SU-DHL-6 (cell line): ENCODE measurements around the gene STAG2.

Experiments used
- H2AFZ ChIP-seq: fragments of 200-600 bp; sonication (generic); 2 replicates; pipeline ENCODE4 v1.6.1; 2014; ENCODE audit warnings: low read depth, mild to moderate bottlenecking, moderate library complexity, mixed read lengths, antibody characterized with exemption, low read length; ENCODE audit not compliant: severe bottlenecking
- H3F3A ChIP-seq: fragments of 200-600 bp; shearing (Covaris generic); 2 replicates; pipeline ENCODE4 v1.6.0; 2016; ENCODE audit warnings: antibody characterized with exemption, mild to moderate bottlenecking; ENCODE audit not compliant: insufficient read depth
- H3K27ac ChIP-seq: fragments of 200-600 bp; sonication (generic); 2 replicates; pipeline ENCODE4 v1.5.1; 2016; ENCODE audit warnings: low read depth, mild to moderate bottlenecking, low read length, moderate library complexity, mixed read lengths
- H3K27me3 ChIP-seq: fragments of 200-600 bp; sonication (generic), shearing (Covaris generic); 2 replicates; pipeline ENCODE4 v1.6.0; 2014; ENCODE audit warnings: mild to moderate bottlenecking, low read length
- H3K36me3 ChIP-seq: fragments of 200-600 bp; sonication (generic); 2 replicates; pipeline ENCODE4 v1.6.1; 2014; ENCODE audit warnings: mild to moderate bottlenecking, low read length, mixed read lengths
- H3K4me2 ChIP-seq: fragments of 300-600, 200-600 bp; shearing (Covaris generic), sonication (generic); 2 replicates; pipeline ENCODE4 v1.6.0; 2014; ENCODE audit warnings: low read length, low read depth, mild to moderate bottlenecking; ENCODE audit not compliant: poor library complexity, severe bottlenecking
- H3K4me3 ChIP-seq: fragments of 200-600 bp; sonication (generic); 2 replicates; pipeline ENCODE4 v1.5.1; 2014; ENCODE audit warnings: antibody characterized with exemption, low read length, mild to moderate bottlenecking, mixed read lengths; ENCODE audit not compliant: insufficient read depth, poor library complexity, severe bottlenecking
- H3K79me2 ChIP-seq: fragments of 200-600 bp; sonication (generic); 2 replicates; pipeline ENCODE4 v1.6.1; 2014; ENCODE audit warnings: mild to moderate bottlenecking, low read length, moderate library complexity; ENCODE audit not compliant: insufficient read depth
- H3K9ac ChIP-seq: fragments of 200-600 bp; sonication (generic); 2 replicates; pipeline ENCODE4 v1.7.0; 2014; ENCODE audit warnings: mild to moderate bottlenecking, low read length
- H3K9me2 ChIP-seq: fragments of 200-600 bp; sonication (generic); replicated peaks from 2 replicates; pipeline ENCODE4 v1.6.1; 2014; ENCODE audit warnings: low read length; ENCODE audit not compliant: insufficient read depth
- H3K9me3 ChIP-seq: fragments of 200-600 bp; sonication (generic); 2 replicates; pipeline ENCODE4 v1.6.1; 2014; ENCODE audit warnings: low read length, mixed read lengths; ENCODE audit not compliant: insufficient read depth
- H4K20me1 ChIP-seq: fragments of 200-600 bp; sonication (generic); 2 replicates; pipeline ENCODE4 v1.6.1; 2014; ENCODE audit warnings: low read depth, mild to moderate bottlenecking, antibody characterized with exemption, low read length, moderate library complexity, mixed read lengths
- EZH2phosphoT487 ChIP-seq: fragments of 200-600 bp; sonication (generic), shearing (Covaris generic); conservative IDR thresholded peaks from 2 replicates; pipeline ENCODE4 v1.6.1; 2018; ENCODE audit warnings: mild to moderate bottlenecking, antibody characterized with exemption, low read length, moderate library complexity, mixed read lengths
- TF ChIP-seq, protein P1 (sequence below): fragments of 200-600 bp; sonication (generic); IDR thresholded peaks from one replicate; pipeline ENCODE4 v1.5.1; 2017; ENCODE audit warnings: antibody characterized with exemption, mild to moderate bottlenecking, low read length, moderate library complexity; ENCODE audit not compliant: insufficient read depth, poor library complexity, severe bottlenecking

Gene STAG2

DNA sequence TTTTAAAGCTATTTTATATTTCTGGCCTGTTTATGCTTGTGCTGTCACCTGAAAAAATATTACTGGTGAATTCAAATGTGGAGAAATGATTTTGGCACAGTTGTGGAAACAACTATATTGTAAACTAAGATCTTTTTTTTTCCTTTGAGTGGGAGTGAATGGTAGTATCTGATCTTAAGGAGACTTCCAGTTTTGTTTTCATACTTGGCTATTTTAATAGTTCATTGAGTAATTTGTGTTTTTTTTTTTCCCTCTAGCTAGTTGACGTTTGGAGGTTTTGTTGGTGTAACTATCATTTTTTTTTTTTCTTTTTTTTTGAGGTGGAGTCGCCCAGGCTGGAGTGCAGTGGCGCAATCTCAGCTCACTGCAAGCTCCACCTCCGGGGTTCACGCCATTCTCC lies 10.5 kb downstream of the STAG2 start:
- no peaks in the 10 kb centered on the region for H3K9me2 ChIP-seq
- 0 out of 2 replicates have a peak, but pooled peaks cover 4% of the 10 kb centered on the region for H3F3A ChIP-seq
- no peak overlapping the region for H3K9ac ChIP-seq
- H3K27ac ChIP-seq: no peak overlapping the region
- H3K79me2 ChIP-seq: peaks cover 97% of the 10 kb centered on the region
- H3K4me2 ChIP-seq: no peak overlapping the region
- H3K36me3 ChIP-seq: no peaks in the 10 kb centered on the region
- H3K4me3 ChIP-seq: no peak overlapping the region
- no peaks in the 10 kb centered on the region for H3K27me3 ChIP-seq
- no peak overlapping the region for H2AFZ ChIP-seq
- H4K20me1 ChIP-seq: peaks cover 8% of the 10 kb centered on the region; the same call in 1 of the 2 replicates
- H3K9me3 ChIP-seq: no peaks in the 10 kb centered on the region
- TF ChIP-seq, protein P1, sequence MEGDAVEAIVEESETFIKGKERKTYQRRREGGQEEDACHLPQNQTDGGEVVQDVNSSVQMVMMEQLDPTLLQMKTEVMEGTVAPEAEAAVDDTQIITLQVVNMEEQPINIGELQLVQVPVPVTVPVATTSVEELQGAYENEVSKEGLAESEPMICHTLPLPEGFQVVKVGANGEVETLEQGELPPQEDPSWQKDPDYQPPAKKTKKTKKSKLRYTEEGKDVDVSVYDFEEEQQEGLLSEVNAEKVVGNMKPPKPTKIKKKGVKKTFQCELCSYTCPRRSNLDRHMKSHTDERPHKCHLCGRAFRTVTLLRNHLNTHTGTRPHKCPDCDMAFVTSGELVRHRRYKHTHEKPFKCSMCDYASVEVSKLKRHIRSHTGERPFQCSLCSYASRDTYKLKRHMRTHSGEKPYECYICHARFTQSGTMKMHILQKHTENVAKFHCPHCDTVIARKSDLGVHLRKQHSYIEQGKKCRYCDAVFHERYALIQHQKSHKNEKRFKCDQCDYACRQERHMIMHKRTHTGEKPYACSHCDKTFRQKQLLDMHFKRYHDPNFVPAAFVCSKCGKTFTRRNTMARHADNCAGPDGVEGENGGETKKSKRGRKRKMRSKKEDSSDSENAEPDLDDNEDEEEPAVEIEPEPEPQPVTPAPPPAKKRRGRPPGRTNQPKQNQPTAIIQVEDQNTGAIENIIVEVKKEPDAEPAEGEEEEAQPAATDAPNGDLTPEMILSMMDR: no peak
- no peak for TF ChIP-seq EZH2phosphoT487

GRCh38 chrX:123973921-123974320 lies 12.4 kb downstream of the STAG2 start:
- Histone ChIP-seq H3K79me2 (peaks cover 97% of the 10 kb centered on the region), H3K9ac (no peak overlapping the region), H2AFZ (no peak overlapping the region), H3K9me2 (no peaks in the 10 kb centered on the region), H3F3A (0 out of 2 replicates have a peak, but pooled peaks cover 4% of the 10 kb centered on the region), H3K27me3 (no peaks in the 10 kb centered on the region), H4K20me1 (peaks cover 9% of the 10 kb centered on the region; the same call in 1 of the 2 replicates), H3K4me2 (no peak overlapping the region), H3K27ac (no peak overlapping the region), H3K36me3 (no peaks in the 10 kb centered on the region), H3K9me3 (no peaks in the 10 kb centered on the region), H3K4me3 (no peak overlapping the region)
- no peak for TF ChIP-seq EZH2phosphoT487
- TF ChIP-seq, protein P1: no peak

DNA sequence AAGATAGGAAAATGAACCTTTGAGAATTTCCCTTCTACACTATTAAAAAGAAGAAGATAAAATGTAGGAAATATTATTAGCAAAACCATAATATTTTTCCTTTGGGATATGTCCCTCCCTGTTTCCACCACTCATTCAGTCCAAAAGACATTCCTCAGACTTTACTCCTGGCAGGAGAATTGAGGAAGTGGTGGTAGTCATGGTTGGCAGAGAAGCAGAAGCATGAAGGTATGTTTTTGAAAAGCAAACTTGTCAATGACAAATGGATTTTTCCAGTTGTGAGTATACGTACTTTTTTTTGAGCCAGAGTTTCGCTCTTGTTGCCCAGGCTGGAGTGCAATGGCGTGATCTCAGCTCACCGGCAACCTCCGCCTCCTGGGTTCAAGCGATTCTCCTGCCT lies 13.7 kb downstream of the STAG2 start:
- no peak for TF ChIP-seq EZH2phosphoT487
- TF ChIP-seq, protein P1: no peak
- Histone ChIP-seq H3K9me3 (no peaks in the 10 kb centered on the region), H3F3A (0 out of 2 replicates have a peak, but pooled peaks cover 4% of the 10 kb centered on the region), H4K20me1 (peaks cover 10% of the 10 kb centered on the region; the same call in 1 of the 2 replicates), H2AFZ (no peak overlapping the region), H3K9me2 (no peaks in the 10 kb centered on the region), H3K9ac (no peak overlapping the region), H3K27ac (no peak overlapping the region), H3K79me2 (peaks cover 97% of the 10 kb centered on the region), H3K27me3 (no peaks in the 10 kb centered on the region), H3K4me3 (no peak overlapping the region), H3K36me3 (no peaks in the 10 kb centered on the region), H3K4me2 (no peak overlapping the region)
